Measurements from ENCODE around the gene SLC13A5.
"Not testable (repeated sequence)": the region's sequence is repeated elsewhere in the genome, so short reads cannot be mapped to it uniquely, and the experiment has no call there.

Gene SLC13A5

GRCh38 chr17:6656797-6657632, 56.2 kb downstream of the SLC13A5 start:
- Histone ChIP-seq H3K4me1 (ENCODE audit: control insufficient read depth, insufficient read depth, low read length) (peaks cover 14% of the 10 kb centered on the region), H3K36me3 (ENCODE audit: control insufficient read depth in 2 of 2, insufficient read depth in 1 of 2, low read length in 2 of 2) (peaks cover 0 to 14% of the 10 kb centered on the region in 2 experiments; a peak in 1 of 3 replicates)
- TF ChIP-seq, protein P1, sequence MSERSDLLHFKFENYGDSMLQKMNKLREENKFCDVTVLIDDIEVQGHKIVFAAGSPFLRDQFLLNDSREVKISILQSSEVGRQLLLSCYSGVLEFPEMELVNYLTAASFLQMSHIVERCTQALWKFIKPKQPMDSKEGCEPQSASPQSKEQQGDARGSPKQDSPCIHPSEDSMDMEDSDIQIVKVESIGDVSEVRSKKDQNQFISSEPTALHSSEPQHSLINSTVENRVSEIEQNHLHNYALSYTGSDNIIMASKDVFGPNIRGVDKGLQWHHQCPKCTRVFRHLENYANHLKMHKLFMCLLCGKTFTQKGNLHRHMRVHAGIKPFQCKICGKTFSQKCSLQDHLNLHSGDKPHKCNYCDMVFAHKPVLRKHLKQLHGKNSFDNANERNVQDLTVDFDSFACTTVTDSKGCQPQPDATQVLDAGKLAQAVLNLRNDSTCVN (tag by site-specific recombination; optimal IDR thresholded peaks at IDR 0.05), result peak; percentile 17
- POLR2A ChIA-PET; H3K27ac ChIP-seq (ENCODE audit: extremely low read depth, low read depth, low read length); H3K9me3 ChIP-seq (ENCODE audit: control insufficient read depth, insufficient read depth, low read depth, low read length); H3K4me3 ChIP-seq (ENCODE audit: low read depth, low read length): not testable (repeated sequence)
- CTCF ChIA-PET, result interaction anchor here (0.7 kb wide), 2 partner anchors 55 to 347 kb away, joined by 3 to 4 read pairs; no protein-coding TSS in a partner anchor

DNA sequence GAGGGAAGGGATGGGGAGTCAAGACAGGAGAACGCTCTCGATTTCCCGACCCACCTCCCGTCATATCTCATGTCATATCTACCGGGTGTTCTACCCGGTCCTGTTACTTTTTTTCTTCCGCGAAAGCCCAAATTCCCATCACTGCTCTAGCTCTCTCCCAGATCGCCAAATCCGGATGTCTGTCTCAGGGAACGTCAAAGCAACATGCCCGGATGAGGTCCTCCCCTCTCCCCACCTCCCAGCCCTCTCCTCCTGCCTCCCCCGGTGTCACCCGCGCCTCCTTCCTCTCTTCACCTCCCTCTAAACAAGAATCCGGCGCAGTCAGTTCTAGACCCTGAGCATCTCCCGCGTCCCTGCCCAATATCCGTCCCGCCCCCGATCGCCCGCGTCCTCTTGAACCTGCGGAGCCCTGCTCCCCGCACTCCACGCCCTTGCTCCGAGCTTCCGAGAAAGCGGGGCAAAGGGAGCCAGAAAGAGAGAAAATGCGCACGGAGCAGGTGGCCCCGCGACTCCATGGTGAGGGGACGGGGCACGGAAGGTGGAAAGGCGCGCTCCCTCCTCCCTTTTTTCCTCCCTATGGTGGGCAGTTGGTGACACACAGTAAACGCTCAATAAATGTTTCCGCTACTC, 57.3 kb downstream of the SLC13A5 start:
- Histone ChIP-seq H3K36me3 (ENCODE audit: control insufficient read depth in 2 of 2, insufficient read depth in 1 of 2, low read length in 2 of 2) (peaks cover 0 to 14% of the 10 kb centered on the region in 2 experiments; a peak in 1 of 3 replicates), H3K4me1 (ENCODE audit: control insufficient read depth, insufficient read depth, low read length) (peaks cover 17% of the 10 kb centered on the region), H3K4me3 (ENCODE audit: low read depth, low read length) (peak overlapping the region; percentile 17)
- H3K27ac ChIP-seq (ENCODE audit: extremely low read depth, low read depth, low read length); H3K9me3 ChIP-seq (ENCODE audit: control insufficient read depth, insufficient read depth, low read depth, low read length); CTCF ChIA-PET; POLR2A ChIA-PET: not testable (repeated sequence)

GRCh38 chr17:6654841-6655731, 58.1 kb downstream of the SLC13A5 start:
- Histone ChIP-seq H3K36me3 (ENCODE audit: control insufficient read depth in 2 of 2, insufficient read depth in 1 of 2, low read length in 2 of 2) (peaks cover 2 to 14% of the 10 kb centered on the region in 2 experiments), H3K4me3 (ENCODE audit: low read depth, low read length) (peak overlapping the region; percentile 20), H3K27ac (ENCODE audit: extremely low read depth, low read depth, low read length) (no peak overlapping the region), H3K4me1 (ENCODE audit: control insufficient read depth, insufficient read depth, low read length) (peaks cover 19% of the 10 kb centered on the region), H3K9me3 (ENCODE audit: control insufficient read depth, insufficient read depth, low read depth, low read length) (no peaks in the 10 kb centered on the region)
- POLR2A ChIA-PET, result no interaction called here
- CTCF ChIA-PET, result interaction anchor here (0.8 kb wide), 1 partner anchor 47 kb away, joined by 3 read pairs; no protein-coding TSS in a partner anchor
- TF ChIP-seq ZBTB11 (tag by site-specific recombination; conservative IDR thresholded peaks at IDR 0.05; ENCODE audit: low read depth), result peak; percentile 63
- peak; percentile 27 for TF ChIP-seq SETDB1 (IDR thresholded peaks at IDR 0.05; ENCODE audit: insufficient read length, low read length)
- peak; percentile 69 for TF ChIP-seq SP2 (tag by site-specific recombination; IDR thresholded peaks at IDR 0.05)
- peak; percentile 58; the same call in 1 of the 2 replicates for TF ChIP-seq ZBTB17 (tag by site-specific recombination; IDR thresholded peaks at IDR 0.05)
- TF ChIP-seq IKZF3 (tag by site-specific recombination; IDR thresholded peaks at IDR 0.05), result peak; percentile 45; the same call in 1 of the 2 replicates
- no peak for TF ChIP-seq ZNF785 (tag by site-specific recombination; IDR thresholded peaks at IDR 0.05)
- peak; percentile 71; the same call in 1 of the 2 replicates for TF ChIP-seq CTCF (tag by site-specific recombination; IDR thresholded peaks at IDR 0.05)
- TF ChIP-seq MZF1 (tag by site-specific recombination; IDR thresholded peaks at IDR 0.05; ENCODE audit: borderline replicate concordance), result peak; percentile 31; the same call in 1 of the 2 replicates
- no peak for TF ChIP-seq ZNF148 (tag by site-specific recombination; IDR thresholded peaks at IDR 0.05; ENCODE audit: borderline replicate concordance)
- TF ChIP-seq, protein P2, sequence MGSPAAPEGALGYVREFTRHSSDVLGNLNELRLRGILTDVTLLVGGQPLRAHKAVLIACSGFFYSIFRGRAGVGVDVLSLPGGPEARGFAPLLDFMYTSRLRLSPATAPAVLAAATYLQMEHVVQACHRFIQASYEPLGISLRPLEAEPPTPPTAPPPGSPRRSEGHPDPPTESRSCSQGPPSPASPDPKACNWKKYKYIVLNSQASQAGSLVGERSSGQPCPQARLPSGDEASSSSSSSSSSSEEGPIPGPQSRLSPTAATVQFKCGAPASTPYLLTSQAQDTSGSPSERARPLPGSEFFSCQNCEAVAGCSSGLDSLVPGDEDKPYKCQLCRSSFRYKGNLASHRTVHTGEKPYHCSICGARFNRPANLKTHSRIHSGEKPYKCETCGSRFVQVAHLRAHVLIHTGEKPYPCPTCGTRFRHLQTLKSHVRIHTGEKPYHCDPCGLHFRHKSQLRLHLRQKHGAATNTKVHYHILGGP (tag by site-specific recombination; IDR thresholded peaks at IDR 0.05), result no peak
- TF ChIP-seq, protein P1 (tag by site-specific recombination; optimal IDR thresholded peaks at IDR 0.05), result peak; percentile 29
- TF ChIP-seq ZNF600 (tag by site-specific recombination; IDR thresholded peaks at IDR 0.05), result peak; percentile 80
- no peak for TF ChIP-seq BCL11B (tag by site-specific recombination; IDR thresholded peaks at IDR 0.05; ENCODE audit: low read depth)

Data from HEK293 (cell line).